ENCODE data around the gene FEM1C. TPM values are rescaled to one million over a fixed set of nuclear protein-coding genes. Genes with fewer than 3 reads are reported as not detected.

The FEM1C gene
- polyA plus RNA-seq, 1 experiment: 14.1 TPM

GRCh38 chr5:115487756-115488155 is 56.8 kb downstream of the FEM1C start:
- TF ChIP-seq CTCF (IDR thresholded peaks at IDR 0.05; ENCODE audit: low read depth, low read length): no peak
- H3K4me3 ChIP-seq (ENCODE audit: low read depth, low read length): no peak overlapping the region
- ChIA-PET POLR2A (no interaction called here), CTCF (interaction anchor here (0.6 kb wide), 1 partner anchor 351 kb away, joined by 5 read pairs; no protein-coding TSS in a partner anchor)
- no peak for DNase-seq (ENCODE audit: low read depth, low spot score)
- H3K27ac ChIP-seq (ENCODE audit: low read depth, low read length): no peak overlapping the region
- no peaks in the 10 kb centered on the region for H3K27me3 ChIP-seq (ENCODE audit: control insufficient read depth, insufficient read depth, low read length)
- H3K9me3 ChIP-seq (ENCODE audit: control insufficient read depth, insufficient read depth, low read length): no peaks in the 10 kb centered on the region

DNA sequence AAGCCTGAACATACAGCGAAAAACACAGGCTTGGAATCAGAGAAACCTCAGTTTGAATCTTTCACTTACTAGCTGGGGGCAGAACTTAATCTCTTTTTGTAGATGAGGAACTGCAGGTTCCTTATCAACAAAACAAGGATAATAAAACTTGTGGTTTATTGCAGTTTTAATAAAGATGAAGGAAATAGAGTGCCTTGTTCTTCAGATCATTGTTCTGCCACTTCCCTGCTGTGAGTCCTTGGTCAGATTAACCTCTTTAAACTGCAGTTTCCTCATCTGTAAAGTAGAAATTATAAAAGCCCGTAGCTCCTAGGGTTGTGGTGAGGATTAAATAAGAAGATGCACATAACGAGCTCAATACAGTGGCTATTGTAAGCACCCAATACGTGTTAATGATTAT is 57.4 kb downstream of the FEM1C start:
- Histone ChIP-seq H3K4me3 (ENCODE audit: low read depth, low read length) (no peak overlapping the region), H3K9me3 (ENCODE audit: control insufficient read depth, insufficient read depth, low read length) (no peaks in the 10 kb centered on the region), H3K27me3 (ENCODE audit: control insufficient read depth, insufficient read depth, low read length) (no peaks in the 10 kb centered on the region), H3K27ac (ENCODE audit: low read depth, low read length) (no peak overlapping the region)
- no peak for TF ChIP-seq CTCF (IDR thresholded peaks at IDR 0.05; ENCODE audit: low read depth, low read length)
- POLR2A ChIA-PET: no interaction called here
- DNase-seq (ENCODE audit: low read depth, low spot score): no peak
- CTCF ChIA-PET: interaction anchor here (0.6 kb wide), 1 partner anchor 351 kb away, joined by 8 read pairs; no protein-coding TSS in a partner anchor

GRCh38 chr5:115486728-115487127 is 57.8 kb downstream of the FEM1C start:
- H3K9me3 ChIP-seq (ENCODE audit: control insufficient read depth, insufficient read depth, low read length): no peaks in the 10 kb centered on the region
- ChIA-PET CTCF (interaction anchor here (0.6 kb wide), 1 partner anchor 352 kb away, joined by 8 read pairs; no protein-coding TSS in a partner anchor), POLR2A (no interaction called here)
- no peak overlapping the region for H3K27ac ChIP-seq (ENCODE audit: low read depth, low read length)
- H3K27me3 ChIP-seq (ENCODE audit: control insufficient read depth, insufficient read depth, low read length): no peaks in the 10 kb centered on the region
- H3K4me3 ChIP-seq (ENCODE audit: low read depth, low read length): no peak overlapping the region
- TF ChIP-seq CTCF (IDR thresholded peaks at IDR 0.05; ENCODE audit: low read depth, low read length): no peak
- no peak for DNase-seq (ENCODE audit: low read depth, low spot score)

DNA sequence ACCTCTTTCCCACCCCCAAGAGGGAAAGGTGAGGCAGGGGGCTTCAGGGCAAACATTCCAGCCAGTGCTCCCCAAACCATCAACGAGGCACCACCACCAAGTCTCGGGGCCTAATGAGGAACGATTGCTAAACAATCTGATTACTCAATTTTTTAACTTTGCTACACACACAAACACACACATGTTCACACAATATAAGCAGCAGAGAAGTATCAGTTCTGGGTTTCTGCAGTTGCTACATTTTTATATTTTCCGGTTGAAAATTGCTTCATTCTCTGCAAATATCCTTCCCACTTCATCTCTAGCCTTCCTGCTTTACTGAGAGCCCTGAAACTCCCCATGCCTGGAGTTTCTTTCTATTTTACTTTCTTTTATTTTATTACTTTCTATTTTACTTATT is 60.2 kb downstream of the FEM1C start:
- CTCF ChIA-PET: no interaction called here
- POLR2A ChIA-PET: no interaction called here
- Histone ChIP-seq H3K4me3 (ENCODE audit: low read depth, low read length) (no peak overlapping the region), H3K27me3 (ENCODE audit: control insufficient read depth, insufficient read depth, low read length) (no peaks in the 10 kb centered on the region), H3K27ac (ENCODE audit: low read depth, low read length) (no peak overlapping the region), H3K9me3 (ENCODE audit: control insufficient read depth, insufficient read depth, low read length) (no peaks in the 10 kb centered on the region)
- TF ChIP-seq CTCF (IDR thresholded peaks at IDR 0.05; ENCODE audit: low read depth, low read length): no peak
- no peak for DNase-seq (ENCODE audit: low read depth, low spot score)

DNA sequence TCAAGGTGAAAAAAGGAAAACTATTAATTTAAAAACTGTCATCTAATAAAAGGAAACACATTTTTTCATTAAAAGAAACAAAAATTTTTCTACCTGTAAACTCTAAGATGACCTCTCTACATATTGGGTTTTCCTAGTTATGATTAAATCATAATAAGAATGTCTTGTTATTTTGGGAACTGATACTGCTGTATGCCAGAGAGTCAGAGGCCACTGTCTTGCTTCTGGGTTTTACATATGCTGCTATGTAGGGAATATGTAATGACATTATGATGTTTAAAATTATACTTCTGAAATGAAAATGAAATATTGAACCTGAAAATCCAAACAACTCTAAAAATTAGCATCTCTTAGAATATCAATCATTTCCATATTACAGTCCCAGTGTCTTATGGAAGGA is 63.7 kb downstream of the FEM1C start:
- Histone ChIP-seq H3K9me3 (ENCODE audit: control insufficient read depth, insufficient read depth, low read length) (no peaks in the 10 kb centered on the region), H3K27ac (ENCODE audit: low read depth, low read length) (no peak overlapping the region), H3K27me3 (ENCODE audit: control insufficient read depth, insufficient read depth, low read length) (no peaks in the 10 kb centered on the region), H3K4me3 (ENCODE audit: low read depth, low read length) (no peak overlapping the region)
- ChIA-PET CTCF (no interaction called here), POLR2A (no interaction called here)
- TF ChIP-seq CTCF (IDR thresholded peaks at IDR 0.05; ENCODE audit: low read depth, low read length): no peak
- no peak for DNase-seq (ENCODE audit: low read depth, low spot score)
